ENCODE data around the gene FGD6.

FGD6 gene

GRCh38 chr12:95212586-95212985 lies 4.7 kb downstream of the FGD6 start:
- Histone ChIP-seq H3K4me3 (no peak overlapping the region), H3K36me3 (no peaks in the 10 kb centered on the region), H3K27me3 (no peaks in the 10 kb centered on the region), H3K27ac (no peak overlapping the region), H3K9me3 (no peaks in the 10 kb centered on the region), H3K4me1 (peaks cover 0 to 9% (median 1%) of the 10 kb centered on the region in 4 donors)
- TF ChIP-seq CTCF (IDR thresholded peaks at IDR 0.05), result no peak
- intact Hi-C loops (cut with DNase I; ENCODE audit: low total_unique reads), result loop anchor here (5.0 to 10.0 kb wide), 2 partner anchors 90 to 122 kb away; no protein-coding TSS in a partner anchor
- DNase-seq, result no peak

- no peak for TF ChIP-seq CTCF (IDR thresholded peaks at IDR 0.05)
- Histone ChIP-seq H3K4me1 (peaks cover 0 to 25% (median 9%) of the 10 kb centered on the region in 4 donors), H3K27ac (no peak overlapping the region), H3K36me3 (no peaks in the 10 kb centered on the region), H3K9me3 (no peaks in the 10 kb centered on the region), H3K4me3 (no peak overlapping the region), H3K27me3 (no peaks in the 10 kb centered on the region)
- intact Hi-C loops (cut with DNase I; ENCODE audit: low total_unique reads), result no loop called here
- DNase-seq, result no peak
Observed at GRCh38 chr12:95208678-95209077, 8.6 kb downstream of the FGD6 start.

- no peak for TF ChIP-seq CTCF (IDR thresholded peaks at IDR 0.05)
- Histone ChIP-seq H3K27me3 (no peaks in the 10 kb centered on the region), H3K4me1 (peaks cover 0 to 36% (median 12%) of the 10 kb centered on the region in 4 donors), H3K36me3 (no peaks in the 10 kb centered on the region), H3K9me3 (no peaks in the 10 kb centered on the region), H3K4me3 (no peak overlapping the region), H3K27ac (no peak overlapping the region)
- no peak for DNase-seq
- intact Hi-C loops (cut with DNase I; ENCODE audit: low total_unique reads), result no loop called here
Observed at GRCh38 chr12:95207407-95207806, 9.9 kb downstream of the FGD6 start.

- intact Hi-C loops (cut with DNase I; ENCODE audit: low total_unique reads), result no loop called here
- peaks cover 0 to 36% (median 12%) of the 10 kb centered on the region in 4 donors for H3K4me1 ChIP-seq
- no peak overlapping the region for H3K27ac ChIP-seq
- no peak for TF ChIP-seq CTCF (IDR thresholded peaks at IDR 0.05)
- no peaks in the 10 kb centered on the region for H3K36me3 ChIP-seq
- H3K9me3 ChIP-seq, result no peaks in the 10 kb centered on the region
- no peaks in the 10 kb centered on the region for H3K27me3 ChIP-seq
- H3K4me3 ChIP-seq, result no peak overlapping the region
- no peak for DNase-seq
Observed at GRCh38 chr12:95206916-95207315, 10.4 kb downstream of the FGD6 start.

- peak overlapping the region; percentile 49 to 58 for H3K27ac ChIP-seq
- TF ChIP-seq CTCF (IDR thresholded peaks at IDR 0.05), result no peak
- H3K27me3 ChIP-seq, result no peaks in the 10 kb centered on the region
- intact Hi-C loops (cut with DNase I; ENCODE audit: low total_unique reads), result no loop called here
- no peak overlapping the region for H3K4me3 ChIP-seq
- H3K36me3 ChIP-seq, result no peaks in the 10 kb centered on the region
- no peaks in the 10 kb centered on the region for H3K9me3 ChIP-seq
- DNase-seq, result no peak
- H3K4me1 ChIP-seq, result peaks cover 0 to 36% (median 12%) of the 10 kb centered on the region in 4 donors
Observed at GRCh38 chr12:95205685-95206084, 11.6 kb downstream of the FGD6 start.
